Measurements from ENCODE around the gene TIGD1.

DNA sequence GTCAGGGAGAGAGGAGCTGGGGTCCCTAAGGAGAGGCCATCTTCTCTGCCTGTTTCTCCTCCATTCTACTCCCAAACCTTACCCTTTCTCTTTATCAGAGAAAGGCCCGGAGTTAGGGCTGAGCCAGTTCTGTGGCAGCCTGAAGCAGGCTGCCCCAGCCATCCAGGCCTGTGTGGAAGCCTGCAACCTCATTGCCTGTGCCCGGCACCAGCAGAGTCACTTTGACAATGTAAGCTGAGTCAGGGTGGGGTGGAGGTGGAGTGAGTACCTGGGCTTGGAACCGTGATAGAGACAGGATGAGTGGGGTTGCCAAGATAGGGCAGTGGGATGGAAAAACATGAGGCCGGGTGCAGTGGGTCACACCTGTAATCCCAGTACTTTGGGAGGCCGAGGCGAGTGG, 5.7 kb downstream of the TIGD1 start:
- TF ChIP-seq, protein P1, sequence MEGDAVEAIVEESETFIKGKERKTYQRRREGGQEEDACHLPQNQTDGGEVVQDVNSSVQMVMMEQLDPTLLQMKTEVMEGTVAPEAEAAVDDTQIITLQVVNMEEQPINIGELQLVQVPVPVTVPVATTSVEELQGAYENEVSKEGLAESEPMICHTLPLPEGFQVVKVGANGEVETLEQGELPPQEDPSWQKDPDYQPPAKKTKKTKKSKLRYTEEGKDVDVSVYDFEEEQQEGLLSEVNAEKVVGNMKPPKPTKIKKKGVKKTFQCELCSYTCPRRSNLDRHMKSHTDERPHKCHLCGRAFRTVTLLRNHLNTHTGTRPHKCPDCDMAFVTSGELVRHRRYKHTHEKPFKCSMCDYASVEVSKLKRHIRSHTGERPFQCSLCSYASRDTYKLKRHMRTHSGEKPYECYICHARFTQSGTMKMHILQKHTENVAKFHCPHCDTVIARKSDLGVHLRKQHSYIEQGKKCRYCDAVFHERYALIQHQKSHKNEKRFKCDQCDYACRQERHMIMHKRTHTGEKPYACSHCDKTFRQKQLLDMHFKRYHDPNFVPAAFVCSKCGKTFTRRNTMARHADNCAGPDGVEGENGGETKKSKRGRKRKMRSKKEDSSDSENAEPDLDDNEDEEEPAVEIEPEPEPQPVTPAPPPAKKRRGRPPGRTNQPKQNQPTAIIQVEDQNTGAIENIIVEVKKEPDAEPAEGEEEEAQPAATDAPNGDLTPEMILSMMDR (IDR thresholded peaks at IDR 0.05), result no peak
- TF ChIP-seq POLR2A (IDR thresholded peaks at IDR 0.05), result no peak
